Measurements from ENCODE around the gene LDLRAD2. TPM values are rescaled to one million over a fixed set of nuclear protein-coding genes. Genes with fewer than 3 reads are reported as not detected.

Gene LDLRAD2
- total RNA-seq, 1 donor from 2014 or later, result 0.38 TPM

GRCh38 chr1:21849909-21850576 is 38.0 kb downstream of the LDLRAD2 start:
- H3K27ac ChIP-seq, result no peak overlapping the region
- H3K27me3 ChIP-seq, result no peaks in the 10 kb centered on the region
- no peak for TF ChIP-seq CTCF (IDR thresholded peaks at IDR 0.05)
- ATAC-seq, result no peak
- H3K9me3 ChIP-seq, result no peaks in the 10 kb centered on the region
- H3K36me3 ChIP-seq, result peaks cover 99% of the 10 kb centered on the region
- no peak overlapping the region for H3K4me3 ChIP-seq
- DNase-seq, result no peak
- intact Hi-C loops (cut with DNase I), result no loop called here
- no peaks in the 10 kb centered on the region for H3K4me1 ChIP-seq

- Histone ChIP-seq H3K4me1 (no peaks in the 10 kb centered on the region), H3K9me3 (no peaks in the 10 kb centered on the region), H3K27ac (no peak overlapping the region), H3K36me3 (peaks cover 99% of the 10 kb centered on the region), H3K27me3 (no peaks in the 10 kb centered on the region), H3K4me3 (no peak overlapping the region)
- ATAC-seq (no peak), DNase-seq (no peak)
- no peak for TF ChIP-seq CTCF (IDR thresholded peaks at IDR 0.05)
- intact Hi-C loops (cut with DNase I), result no loop called here
Measured at GRCh38 chr1:21851430-21852250, 39.6 kb downstream of the LDLRAD2 start.

GRCh38 chr1:21852282-21853130 is 40.4 kb downstream of the LDLRAD2 start:
- Histone ChIP-seq H3K4me1 (no peaks in the 10 kb centered on the region), H3K4me3 (no peak overlapping the region), H3K27ac (no peak overlapping the region), H3K9me3 (no peaks in the 10 kb centered on the region), H3K27me3 (no peaks in the 10 kb centered on the region), H3K36me3 (peaks cover 99% of the 10 kb centered on the region)
- DNase-seq (no peak), ATAC-seq (peak; percentile 13)
- TF ChIP-seq CTCF (IDR thresholded peaks at IDR 0.05), result no peak
- intact Hi-C loops (cut with DNase I), result no loop called here

GRCh38 chr1:21853131-21853427 is 41.0 kb downstream of the LDLRAD2 start:
- TF ChIP-seq CTCF (IDR thresholded peaks at IDR 0.05), result no peak
- Histone ChIP-seq H3K4me3 (no peak overlapping the region), H3K27ac (no peak overlapping the region), H3K9me3 (no peaks in the 10 kb centered on the region), H3K27me3 (no peaks in the 10 kb centered on the region), H3K4me1 (no peaks in the 10 kb centered on the region), H3K36me3 (peaks cover 99% of the 10 kb centered on the region)
- DNase-seq, result no peak
- intact Hi-C loops (cut with DNase I), result no loop called here
- no peak for ATAC-seq

GRCh38 chr1:21854090-21854750 is 42.2 kb downstream of the LDLRAD2 start:
- H3K9me3 ChIP-seq, result no peaks in the 10 kb centered on the region
- H3K27ac ChIP-seq, result no peak overlapping the region
- peaks cover 99% of the 10 kb centered on the region for H3K36me3 ChIP-seq
- ATAC-seq (peak; percentile 2), DNase-seq (no peak)
- H3K4me1 ChIP-seq, result no peaks in the 10 kb centered on the region
- H3K27me3 ChIP-seq, result no peaks in the 10 kb centered on the region
- no peak overlapping the region for H3K4me3 ChIP-seq
- intact Hi-C loops (cut with DNase I), result no loop called here
- TF ChIP-seq CTCF (IDR thresholded peaks at IDR 0.05), result no peak

Data from upper lobe of right lung (tissue), 1 donor.